ENCODE measurements around the gene PGAP6. TPM values are rescaled to one million over a fixed set of nuclear protein-coding genes. Genes with fewer than 3 reads are reported as not detected.
"Not testable (repeated sequence)": the region's sequence is repeated elsewhere in the genome, so short reads cannot be mapped to it uniquely, and the experiment has no call there.

The PGAP6 gene
- total RNA-seq, 1 donor from 2014 or later, result 55.8 TPM

DNA sequence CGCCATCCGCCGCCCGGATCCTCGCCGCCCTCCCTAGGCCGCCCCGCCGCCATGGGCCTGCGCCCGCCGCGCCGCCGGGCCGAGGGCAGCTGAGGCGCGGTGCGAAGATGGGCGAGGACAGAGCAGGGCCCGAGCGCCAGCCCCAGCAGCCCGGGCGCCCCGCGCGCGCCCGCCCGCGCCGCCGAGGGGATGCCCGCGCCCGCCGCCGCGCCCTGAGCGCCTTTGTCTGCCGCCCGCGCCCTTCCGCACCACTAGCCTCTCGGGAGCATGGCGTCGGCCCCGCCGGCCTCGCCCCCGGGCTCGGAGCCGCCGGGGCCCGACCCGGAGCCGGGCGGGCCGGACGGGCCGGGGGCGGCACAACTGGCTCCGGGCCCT is 43.9 kb upstream of the PGAP6 start:
- H3K27me3 ChIP-seq (ENCODE audit: low read depth), result no peaks in the 10 kb centered on the region
- H3K36me3 ChIP-seq, result no peaks in the 10 kb centered on the region
- ATAC-seq, result peak in 1 of 2 donors; percentile 40
- DNase-seq, result no peak
- peak overlapping the region; percentile 93 for H3K27ac ChIP-seq
- no peaks in the 10 kb centered on the region for H3K9me3 ChIP-seq
- intact Hi-C loops (cut with DNase I), result no loop called here
- peaks cover 36% of the 10 kb centered on the region for H3K4me1 ChIP-seq
- peak overlapping the region; percentile 78 for H3K4me3 ChIP-seq
- TF ChIP-seq, protein P1, sequence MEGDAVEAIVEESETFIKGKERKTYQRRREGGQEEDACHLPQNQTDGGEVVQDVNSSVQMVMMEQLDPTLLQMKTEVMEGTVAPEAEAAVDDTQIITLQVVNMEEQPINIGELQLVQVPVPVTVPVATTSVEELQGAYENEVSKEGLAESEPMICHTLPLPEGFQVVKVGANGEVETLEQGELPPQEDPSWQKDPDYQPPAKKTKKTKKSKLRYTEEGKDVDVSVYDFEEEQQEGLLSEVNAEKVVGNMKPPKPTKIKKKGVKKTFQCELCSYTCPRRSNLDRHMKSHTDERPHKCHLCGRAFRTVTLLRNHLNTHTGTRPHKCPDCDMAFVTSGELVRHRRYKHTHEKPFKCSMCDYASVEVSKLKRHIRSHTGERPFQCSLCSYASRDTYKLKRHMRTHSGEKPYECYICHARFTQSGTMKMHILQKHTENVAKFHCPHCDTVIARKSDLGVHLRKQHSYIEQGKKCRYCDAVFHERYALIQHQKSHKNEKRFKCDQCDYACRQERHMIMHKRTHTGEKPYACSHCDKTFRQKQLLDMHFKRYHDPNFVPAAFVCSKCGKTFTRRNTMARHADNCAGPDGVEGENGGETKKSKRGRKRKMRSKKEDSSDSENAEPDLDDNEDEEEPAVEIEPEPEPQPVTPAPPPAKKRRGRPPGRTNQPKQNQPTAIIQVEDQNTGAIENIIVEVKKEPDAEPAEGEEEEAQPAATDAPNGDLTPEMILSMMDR (IDR thresholded peaks at IDR 0.05), result no peak

DNA sequence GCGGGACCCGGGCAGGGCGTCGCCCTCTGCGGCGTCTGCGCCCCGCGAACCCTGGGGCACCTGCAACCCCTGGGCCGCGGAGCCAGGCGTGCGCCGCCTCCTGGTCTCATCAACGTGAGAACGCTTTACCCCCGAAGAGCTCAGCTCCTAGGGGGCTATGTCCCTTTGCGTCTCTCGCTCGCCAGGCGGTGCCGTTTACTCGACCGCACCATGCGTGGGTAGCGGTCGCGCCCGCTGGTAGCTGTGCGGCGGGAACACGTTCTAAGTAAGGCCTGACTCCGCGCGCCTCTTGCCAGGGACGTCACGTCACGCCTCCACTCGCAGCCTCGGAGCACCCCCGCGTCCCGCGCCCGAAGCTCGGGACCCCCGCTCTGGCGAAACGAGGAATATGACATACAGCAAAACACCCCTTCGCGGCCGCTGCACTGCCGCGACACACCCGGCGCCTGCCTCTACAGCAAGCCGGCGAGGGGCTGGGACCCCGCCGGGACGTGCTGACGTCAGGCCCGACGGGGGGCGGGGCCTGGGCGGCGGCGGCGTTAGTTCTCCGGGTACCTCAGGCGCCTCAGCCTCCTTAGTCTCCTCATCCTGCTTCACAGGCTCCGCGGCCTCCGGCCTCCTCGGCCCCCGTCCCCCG is 43.4 kb upstream of the PGAP6 start, which contains the start of gene RAB11FIP3:
Gene RAB11FIP3 (plus strand): TSS at position 568 of the 637 bp plus-strand sequence. CDS start 358 bp downstream, outside the sequence.
- DNase-seq, result peak; percentile 86
- Histone ChIP-seq H3K4me3 (peak within 1 kb of the TSS; percentile 78), H3K36me3 (no peaks in the 10 kb centered on the region), H3K9me3 (no peaks in the 10 kb centered on the region), H3K27ac (peak within 1 kb of the TSS; percentile 93), H3K27me3 (ENCODE audit: low read depth) (no peaks in the 10 kb centered on the region), H3K4me1 (peaks cover 36% of the 10 kb centered on the region)
- TF ChIP-seq, protein P1 (IDR thresholded peaks at IDR 0.05), result peak; percentile 19
- intact Hi-C loops (cut with DNase I), result no loop called here
- peak; percentile 93 to 94 for ATAC-seq

DNA sequence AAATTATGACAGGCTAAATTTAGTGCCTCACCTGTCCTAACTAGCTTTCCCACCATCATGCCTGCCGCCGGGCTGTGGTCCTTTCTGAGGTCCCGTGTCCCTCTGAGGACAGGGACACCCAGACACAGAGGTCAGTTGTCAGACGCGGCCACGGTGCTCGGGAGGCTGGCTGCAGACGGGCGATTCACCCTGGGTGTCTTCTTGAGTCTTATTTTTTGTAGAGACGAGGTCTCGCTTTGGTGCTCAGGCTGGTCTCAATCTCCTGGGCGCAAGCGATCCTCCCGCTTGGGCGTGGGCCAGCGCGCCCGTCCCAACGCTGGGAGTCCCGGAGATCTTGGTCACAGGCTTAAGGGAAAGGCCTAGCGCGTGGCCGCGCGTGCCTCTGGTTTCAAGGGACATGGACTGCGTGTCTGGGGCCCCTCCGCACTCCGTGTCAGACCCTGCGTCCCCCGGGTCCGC is 42.9 kb upstream of the PGAP6 start:
- Histone ChIP-seq H3K4me3 (peak overlapping the region; percentile 78), H3K36me3 (no peaks in the 10 kb centered on the region), H3K4me1 (peaks cover 36% of the 10 kb centered on the region), H3K27me3 (ENCODE audit: low read depth) (no peaks in the 10 kb centered on the region), H3K9me3 (no peaks in the 10 kb centered on the region), H3K27ac (peak overlapping the region; percentile 93)
- DNase-seq (peak; percentile 63), ATAC-seq (peak; percentile 56)
- intact Hi-C loops (cut with DNase I), result no loop called here
- TF ChIP-seq, protein P1 (IDR thresholded peaks at IDR 0.05), result no peak

DNA sequence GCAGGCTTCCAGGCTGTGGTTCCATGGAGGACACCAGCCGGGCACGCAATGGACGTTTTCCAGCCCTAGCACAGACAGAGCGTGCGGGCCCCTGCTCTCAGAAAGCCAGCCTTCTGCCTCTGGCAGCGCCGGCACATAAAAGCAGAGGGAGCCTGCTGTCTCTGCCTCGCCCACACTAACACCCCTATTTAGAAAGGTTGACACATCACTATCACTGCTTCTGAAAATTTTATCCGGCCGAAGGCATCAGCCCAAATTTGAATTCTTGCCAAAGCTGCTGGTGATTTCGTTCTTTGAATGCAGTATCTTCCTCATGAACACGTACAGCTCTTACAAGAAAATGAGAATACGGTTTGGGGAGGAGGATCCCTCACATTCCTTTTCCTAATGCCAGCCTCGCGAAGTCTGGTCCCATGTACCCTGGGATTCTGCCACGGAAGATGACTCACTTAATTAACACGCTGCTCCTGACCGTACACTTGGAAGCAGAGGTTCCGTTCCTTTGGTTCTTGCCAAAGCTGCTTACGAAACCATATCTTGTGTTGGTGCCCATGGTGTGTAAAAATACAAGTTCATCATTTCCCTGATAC is 42.4 kb upstream of the PGAP6 start:
- no peaks in the 10 kb centered on the region for H3K9me3 ChIP-seq
- no peak for DNase-seq
- intact Hi-C loops (cut with DNase I), result no loop called here
- TF ChIP-seq, protein P1 (IDR thresholded peaks at IDR 0.05), result no peak
- H3K4me3 ChIP-seq, result peak overlapping the region; percentile 78
- no peaks in the 10 kb centered on the region for H3K27me3 ChIP-seq (ENCODE audit: low read depth)
- peak overlapping the region; percentile 93 for H3K27ac ChIP-seq
- H3K4me1 ChIP-seq, result peaks cover 36% of the 10 kb centered on the region
- peak; percentile 72 to 78 for ATAC-seq
- no peaks in the 10 kb centered on the region for H3K36me3 ChIP-seq

DNA sequence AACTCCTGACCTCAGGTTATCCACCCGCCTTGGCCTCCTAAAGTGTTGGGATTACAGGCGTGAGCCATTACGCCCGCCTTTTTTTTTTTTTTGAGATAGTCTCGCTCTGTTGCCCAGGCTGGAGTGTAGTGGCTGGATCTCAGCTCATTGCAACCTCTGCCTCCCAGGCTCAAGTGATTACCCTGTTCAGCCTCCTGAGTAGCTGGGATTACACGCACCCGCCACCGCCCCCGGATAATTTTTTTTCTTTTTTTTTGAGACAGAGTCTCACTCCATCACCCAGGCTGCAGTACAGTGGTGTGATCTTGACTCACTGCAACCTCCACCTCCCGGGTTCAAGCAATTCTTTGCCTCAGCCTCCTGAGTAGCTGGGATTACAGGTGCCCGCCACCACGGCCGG is 40.4 kb upstream of the PGAP6 start:
- H3K36me3 ChIP-seq; H3K4me3 ChIP-seq; ATAC-seq; DNase-seq; H3K27ac ChIP-seq; H3K27me3 ChIP-seq (ENCODE audit: low read depth); H3K9me3 ChIP-seq; intact Hi-C loops (cut with DNase I): not testable (repeated sequence)
- H3K4me1 ChIP-seq, result peaks cover 24% of the 10 kb centered on the region

DNA sequence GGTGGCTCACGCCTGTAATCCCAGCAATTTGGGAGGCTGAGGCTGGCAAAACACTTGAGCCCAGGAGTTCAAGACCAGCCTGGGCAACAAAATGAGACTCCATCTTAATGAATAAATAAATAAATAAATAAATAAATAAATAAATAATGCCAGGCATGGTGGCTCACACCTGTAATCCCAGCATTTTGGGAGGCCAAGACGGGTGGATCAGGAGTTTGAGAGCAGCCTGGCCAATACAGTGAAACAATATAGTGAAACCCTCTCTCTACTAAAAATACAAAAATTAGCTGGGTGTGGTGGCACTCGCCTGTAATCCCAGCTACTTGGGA is 33.4 kb upstream of the PGAP6 start:
- H3K27ac ChIP-seq; H3K36me3 ChIP-seq; DNase-seq; H3K4me1 ChIP-seq; H3K9me3 ChIP-seq; H3K4me3 ChIP-seq; H3K27me3 ChIP-seq (ENCODE audit: low read depth); ATAC-seq; intact Hi-C loops (cut with DNase I): not testable (repeated sequence)

Measured in lower lobe of right lung (tissue), 2 donors.